ENCODE results near the gene DIPK2A.
A peak's percentile ranks its signal among the peaks of the same experiment; 100 is the strongest.

The DIPK2A gene

GRCh38 chr3:143971359-143972154 is at the start of gene DIPK2A:
Gene DIPK2A, plus strand, starts transcription at chr3:143971823. Its CDS starts 510 bp downstream, at chr3:143972333.
- DNase-seq: peak; percentile 92

- no peak for DNase-seq
These were observed 46.9 kb upstream of the DIPK2A start for GRCh38 chr3:143924522-143925285.

GRCh38 chr3:143928056-143928455 is 43.6 kb upstream of the DIPK2A start:
- no peak for DNase-seq

GRCh38 chr3:143928541-143929255 is 42.9 kb upstream of the DIPK2A start:
- DNase-seq: no peak

- no peak for DNase-seq
These were observed 36.8 kb upstream of the DIPK2A start for GRCh38 chr3:143934791-143935190.

- DNase-seq: no peak
These were observed 35.9 kb upstream of the DIPK2A start for GRCh38 chr3:143935678-143936077.

- no peak for DNase-seq
These were observed 20.8 kb upstream of the DIPK2A start for GRCh38 chr3:143950810-143951209.

- DNase-seq: peak; percentile 5
These were observed 20.2 kb upstream of the DIPK2A start for GRCh38 chr3:143951351-143951971.

- no peak for DNase-seq
These were observed 19.0 kb upstream of the DIPK2A start for GRCh38 chr3:143952569-143953072.

- no peak for DNase-seq
These were observed 16.5 kb upstream of the DIPK2A start for GRCh38 chr3:143955113-143955512.

- DNase-seq: no peak
These were observed 14.8 kb upstream of the DIPK2A start for GRCh38 chr3:143956838-143957237.

- no peak for DNase-seq
These were observed 14.2 kb upstream of the DIPK2A start for GRCh38 chr3:143957453-143957852.

GRCh38 chr3:143958966-143959365 is 12.7 kb upstream of the DIPK2A start:
- DNase-seq: no peak

GRCh38 chr3:143961342-143961741 is 10.3 kb upstream of the DIPK2A start:
- no peak for DNase-seq

GRCh38 chr3:143963946-143964345 is 7.7 kb upstream of the DIPK2A start:
- no peak for DNase-seq

GRCh38 chr3:143970773-143971358 is 757 bp upstream of the DIPK2A start:
- DNase-seq: peak; percentile 61

GRCh38 chr3:143972155-143972504 is 507 bp downstream of the DIPK2A start:
- DNase-seq: no peak

GRCh38 chr3:143972505-143973258 is 1.1 kb downstream of the DIPK2A start:
- peak; percentile 68 for DNase-seq

GRCh38 chr3:143973259-143974021 is 1.8 kb downstream of the DIPK2A start:
- peak; percentile 74 for DNase-seq

- DNase-seq: no peak
These were observed 2.9 kb downstream of the DIPK2A start for GRCh38 chr3:143974271-143975238.

Data from CD4-positive, alpha-beta T cell treated with Interferon gamma for 1 hour (primary cell).